ENCODE measurements around the gene PON3.

DNA sequence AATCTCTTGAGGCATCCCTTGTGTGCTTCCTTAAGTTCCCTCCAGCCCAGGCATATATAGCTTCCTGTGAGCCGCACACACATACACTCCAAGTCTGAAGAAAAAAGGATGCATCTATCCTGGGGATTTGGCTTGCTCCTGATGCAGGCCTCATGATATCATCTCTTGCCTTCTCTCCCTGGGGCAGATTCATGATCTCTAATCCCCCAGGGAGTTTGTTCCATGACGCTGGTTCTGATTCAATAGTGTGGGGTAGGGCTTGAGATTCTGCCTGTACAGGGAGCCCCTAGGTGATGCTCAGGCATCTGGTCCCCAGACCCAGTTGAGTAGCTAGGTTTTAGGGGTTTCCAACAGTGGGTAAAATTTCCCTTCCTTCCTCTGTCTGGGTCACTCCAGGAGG is 73.3 kb downstream of the PON3 start:
- TF ChIP-seq, protein P1, sequence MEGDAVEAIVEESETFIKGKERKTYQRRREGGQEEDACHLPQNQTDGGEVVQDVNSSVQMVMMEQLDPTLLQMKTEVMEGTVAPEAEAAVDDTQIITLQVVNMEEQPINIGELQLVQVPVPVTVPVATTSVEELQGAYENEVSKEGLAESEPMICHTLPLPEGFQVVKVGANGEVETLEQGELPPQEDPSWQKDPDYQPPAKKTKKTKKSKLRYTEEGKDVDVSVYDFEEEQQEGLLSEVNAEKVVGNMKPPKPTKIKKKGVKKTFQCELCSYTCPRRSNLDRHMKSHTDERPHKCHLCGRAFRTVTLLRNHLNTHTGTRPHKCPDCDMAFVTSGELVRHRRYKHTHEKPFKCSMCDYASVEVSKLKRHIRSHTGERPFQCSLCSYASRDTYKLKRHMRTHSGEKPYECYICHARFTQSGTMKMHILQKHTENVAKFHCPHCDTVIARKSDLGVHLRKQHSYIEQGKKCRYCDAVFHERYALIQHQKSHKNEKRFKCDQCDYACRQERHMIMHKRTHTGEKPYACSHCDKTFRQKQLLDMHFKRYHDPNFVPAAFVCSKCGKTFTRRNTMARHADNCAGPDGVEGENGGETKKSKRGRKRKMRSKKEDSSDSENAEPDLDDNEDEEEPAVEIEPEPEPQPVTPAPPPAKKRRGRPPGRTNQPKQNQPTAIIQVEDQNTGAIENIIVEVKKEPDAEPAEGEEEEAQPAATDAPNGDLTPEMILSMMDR (optimal IDR thresholded peaks at IDR 0.05 in 1 of 3, IDR thresholded peaks at IDR 0.05 in 1 of 3, conservative IDR thresholded peaks at IDR 0.05 in 1 of 3; ENCODE audit: extremely low read depth in 1 of 3, insufficient read depth in 2 of 3, low read length in 3 of 3), result no peak
- no peak for TF ChIP-seq EZH2 (IDR thresholded peaks at IDR 0.05; ENCODE audit: low read length)
